ENCODE data around the gene PMS1.

DNA sequence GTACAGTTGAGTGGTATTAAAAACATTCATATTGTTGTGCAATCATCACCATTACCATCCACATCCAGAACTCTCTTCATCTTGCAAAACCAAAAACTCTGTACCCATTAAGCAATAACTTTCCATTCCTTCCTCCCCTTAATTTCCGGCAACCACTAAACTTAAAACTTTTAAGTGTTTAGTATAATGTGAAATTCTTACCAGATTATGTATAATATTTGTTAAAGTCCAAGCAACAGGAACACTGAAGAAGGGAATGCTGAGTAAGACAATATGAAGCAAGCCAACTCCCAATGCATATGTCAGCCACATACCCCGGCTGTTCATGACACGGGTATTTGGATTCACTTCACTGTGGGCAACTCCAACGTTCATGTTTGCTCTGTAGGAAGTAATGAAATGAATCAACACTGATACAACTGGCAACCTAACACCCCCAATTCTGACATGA is 2.0 kb upstream of the PMS1 start:
- TF ChIP-seq CTCF (IDR thresholded peaks at IDR 0.05; ENCODE audit: low read depth, low read length) (no peak), POLR2A (IDR thresholded peaks at IDR 0.05; ENCODE audit: extremely low read depth, insufficient read length) (no peak)

Data from NB4 (cell line).